CD4-positive, CD25-positive, alpha-beta regulatory T cell (primary cell): ENCODE data around the gene TMEM87A. TPM values are rescaled to one million over a fixed set of nuclear protein-coding genes. Genes with fewer than 3 reads are reported as not detected.
"Not testable (repeated sequence)": the region's sequence is repeated elsewhere in the genome, so short reads cannot be mapped to it uniquely, and the experiment has no call there.

Experiments
- ATAC-seq, 2 donors: fragments of 150-1000 bp; cut with Tn5 transposase; one replicate each; pipeline ENCODE4 v1.10.0; 2021; ENCODE audit warnings: low read depth in 2 of 2, moderate number of reproducible peaks in 2 of 2, moderate library complexity in 1 of 2
- DNase-seq, 3 donors: peaks; one replicate each; pipeline versions ENCODE4 v3.0.0 to v3.0.0-alpha.2; 2012 to 2022; ENCODE audit warnings: mixed read lengths in 1 of 3
- H3K27ac ChIP-seq: one replicate; pipeline ENCODE4 v1.7.0; 2013; ENCODE audit warnings: mild to moderate bottlenecking, low read length; ENCODE audit not compliant: insufficient read depth, poor library complexity, severe bottlenecking
- H3K27me3 ChIP-seq: one replicate; pipeline ENCODE4 v1.7.0; 2013; ENCODE audit warnings: low read length; ENCODE audit not compliant: control insufficient read depth, insufficient read depth
- H3K36me3 ChIP-seq: one replicate; pipeline ENCODE4 v1.7.0; 2013; ENCODE audit warnings: mild to moderate bottlenecking, low read length, moderate library complexity; ENCODE audit not compliant: control insufficient read depth, insufficient read depth
- H3K4me1 ChIP-seq: 2 replicates; pipeline ENCODE4 v1.7.0; 2013; ENCODE audit warnings: mild to moderate bottlenecking, low read length; ENCODE audit not compliant: insufficient read depth, control insufficient read depth, poor library complexity, severe bottlenecking
- H3K4me3 ChIP-seq: one replicate; pipeline ENCODE4 v1.7.0; 2013; ENCODE audit warnings: low read depth, mild to moderate bottlenecking, low read length, moderate library complexity
- H3K9me3 ChIP-seq, 2 experiments: 1 replicate in 1 of 2; 2 replicates in 1 of 2; pipeline ENCODE4 v1.7.0; 2013; ENCODE audit warnings: low read length in 2 of 2, mild to moderate bottlenecking in 1 of 2, moderate library complexity in 1 of 2; ENCODE audit not compliant: control insufficient read depth in 2 of 2
- H3K27ac Mint-ChIP-seq, 3 donors: one replicate each; pipeline ENCODE4 v1.8.0; 2020 to 2022; ENCODE audit warnings: mild to moderate bottlenecking in 3 of 3, mixed read lengths in 3 of 3, moderate library complexity in 2 of 3
- H3K27me3 Mint-ChIP-seq: one replicate; pipeline ENCODE4 v1.8.0; 2022; ENCODE audit warnings: mild to moderate bottlenecking, mixed read lengths
- H3K36me3 Mint-ChIP-seq: one replicate; pipeline ENCODE4 v1.8.0; 2020; ENCODE audit warnings: mixed read lengths
- H3K4me1 Mint-ChIP-seq, 4 donors: one replicate each; pipeline ENCODE4 v1.8.0; 2020 to 2022; ENCODE audit warnings: mixed read lengths in 4 of 4, mild to moderate bottlenecking in 1 of 4
- H3K4me3 Mint-ChIP-seq, 4 donors: one replicate each; pipeline ENCODE4 v1.8.0; 2020 to 2022; ENCODE audit warnings: mild to moderate bottlenecking in 4 of 4, mixed read lengths in 4 of 4, moderate library complexity in 3 of 4
- H3K9me3 Mint-ChIP-seq, 7 donors: one replicate each; pipeline ENCODE4 v1.8.0; 2020 to 2022; ENCODE audit warnings: mixed read lengths in 7 of 7, mild to moderate bottlenecking in 3 of 7, moderate library complexity in 2 of 7
- polyA plus RNA-seq, 4 donors: library from polyadenylated mRNA; unstranded; fragments of 300-500 nt; fragmentation: Illumina TruSeq; gene quantifications; one replicate each; pipeline ENCODE4 v1.2.3, GENCODE V29; 2021
- total RNA-seq: library from RNA; stranded (reverse); gene quantifications from one replicate; pipeline ENCODE4 v1.2.3, GENCODE V29; 2022

Gene TMEM87A, protein sequence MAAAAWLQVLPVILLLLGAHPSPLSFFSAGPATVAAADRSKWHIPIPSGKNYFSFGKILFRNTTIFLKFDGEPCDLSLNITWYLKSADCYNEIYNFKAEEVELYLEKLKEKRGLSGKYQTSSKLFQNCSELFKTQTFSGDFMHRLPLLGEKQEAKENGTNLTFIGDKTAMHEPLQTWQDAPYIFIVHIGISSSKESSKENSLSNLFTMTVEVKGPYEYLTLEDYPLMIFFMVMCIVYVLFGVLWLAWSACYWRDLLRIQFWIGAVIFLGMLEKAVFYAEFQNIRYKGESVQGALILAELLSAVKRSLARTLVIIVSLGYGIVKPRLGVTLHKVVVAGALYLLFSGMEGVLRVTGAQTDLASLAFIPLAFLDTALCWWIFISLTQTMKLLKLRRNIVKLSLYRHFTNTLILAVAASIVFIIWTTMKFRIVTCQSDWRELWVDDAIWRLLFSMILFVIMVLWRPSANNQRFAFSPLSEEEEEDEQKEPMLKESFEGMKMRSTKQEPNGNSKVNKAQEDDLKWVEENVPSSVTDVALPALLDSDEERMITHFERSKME
- total RNA-seq (75.0 TPM), polyA plus RNA-seq (10 to 100 TPM; 60.8 to 82.1 (median 67.1) TPM)

DNA sequence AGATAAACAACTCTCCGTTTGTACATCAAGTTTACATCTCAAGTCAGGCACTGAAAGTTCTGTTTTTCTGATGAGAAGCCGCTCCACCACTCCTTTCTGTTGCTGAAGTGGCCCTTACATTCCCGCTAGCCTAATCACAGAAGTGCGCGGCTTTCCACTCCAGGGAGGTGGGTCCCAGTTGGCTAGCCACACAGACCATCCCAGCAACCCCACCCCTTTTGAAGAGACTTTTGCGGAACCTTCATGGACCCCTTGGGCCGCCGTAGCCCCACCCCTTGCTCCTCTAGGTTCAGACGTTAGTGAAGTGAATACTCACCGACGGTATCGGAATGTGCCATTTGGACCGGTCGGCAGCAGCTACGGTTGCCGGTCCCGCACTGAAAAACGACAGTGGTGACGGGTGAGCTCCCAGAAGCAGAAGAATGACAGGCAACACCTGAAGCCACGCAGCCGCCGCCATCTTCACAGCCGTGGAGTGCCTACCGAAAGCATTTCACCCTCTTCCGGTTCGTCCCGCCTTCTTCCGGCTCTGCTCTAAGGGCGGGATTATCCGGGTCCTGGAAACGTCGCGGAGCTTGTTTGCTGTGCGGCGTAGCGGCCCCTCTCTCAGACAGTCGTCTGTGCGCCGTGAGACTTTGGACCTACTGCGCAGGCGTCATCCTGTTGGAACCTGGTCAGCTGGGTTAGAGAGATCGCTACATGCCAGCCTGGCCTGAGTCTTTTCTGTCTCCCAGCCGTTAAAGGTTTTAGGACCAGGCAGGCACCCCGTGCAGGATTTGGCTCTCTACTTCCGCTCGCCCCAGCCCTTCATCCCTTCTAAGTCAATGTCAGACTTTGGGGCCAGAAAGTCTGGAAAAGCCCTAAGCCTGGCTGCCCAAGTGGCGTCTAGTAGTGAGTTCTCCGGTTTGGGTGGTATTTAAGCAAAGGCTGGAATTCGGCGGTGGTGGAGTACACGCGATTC, at the start of gene TMEM87A, which contains the start of gene GANC:
TMEM87A (minus strand) TSS at position 495 of the 961 bp plus-strand sequence; CDS start at position 460, 35 bp downstream.
GANC (plus strand) TSS at position 263 of the 961 bp plus-strand sequence. CDS start 1,281 bp downstream, outside the sequence.
- Mint-ChIP-seq H3K27ac (peak within 1 kb of the TSS; percentile 99 to 100 (median 99)), H3K4me1 (peaks cover 27 to 72% (median 46%) of the 10 kb centered on the region in 4 donors), H3K36me3 (peaks cover 10% of the 10 kb centered on the region), H3K9me3 (no peaks in the 10 kb centered on the region), H3K27me3 (peaks cover 4% of the 10 kb centered on the region), H3K4me3 (peak within 1 kb of the TSS; percentile 94 to 100 (median 99))
- peak within 1 kb of the TSS; percentile 95 for H3K4me3 ChIP-seq
- H3K27ac ChIP-seq, result peak within 1 kb of the TSS; percentile 94
- peaks cover 9% of the 10 kb centered on the region for H3K36me3 ChIP-seq
- peak; percentile 94 to 99 (median 94) for DNase-seq
- peaks cover 49% of the 10 kb centered on the region for H3K4me1 ChIP-seq
- no peaks in the 10 kb centered on the region for H3K27me3 ChIP-seq
- H3K9me3 ChIP-seq, result no peaks in the 10 kb centered on the region
- ATAC-seq, result peak; percentile 94 to 95

DNA sequence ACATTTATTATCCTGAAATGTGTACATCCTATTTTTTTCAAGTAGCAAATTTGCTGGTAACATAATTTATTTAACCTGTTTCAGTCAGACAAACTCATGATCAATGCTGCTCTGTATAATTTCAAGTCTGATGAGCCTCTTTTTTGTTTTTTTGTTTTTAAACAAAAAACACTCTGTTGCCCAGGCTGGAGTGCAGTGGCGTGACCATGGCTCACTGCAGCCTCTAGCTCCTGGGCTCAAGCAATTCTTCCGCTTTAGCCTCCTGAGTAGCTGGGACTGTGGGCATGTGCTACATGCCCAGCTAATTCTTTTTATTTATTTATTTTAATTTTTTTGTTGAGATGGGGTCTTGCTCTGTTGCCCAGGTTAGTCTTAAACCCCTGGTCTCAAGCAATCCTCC, 46.0 kb upstream of the TMEM87A start:
- no peak overlapping the region for H3K27ac Mint-ChIP-seq
- H3K27me3 Mint-ChIP-seq, result no peaks in the 10 kb centered on the region
- Histone ChIP-seq H3K27me3 (no peaks in the 10 kb centered on the region), H3K4me3 (no peak overlapping the region), H3K9me3 (no peaks in the 10 kb centered on the region), H3K36me3 (peaks cover 17% of the 10 kb centered on the region), H3K27ac (no peak overlapping the region), H3K4me1 (no peaks in the 10 kb centered on the region)
- DNase-seq (no peak), ATAC-seq (no peak)
- peaks cover 35% of the 10 kb centered on the region for H3K36me3 Mint-ChIP-seq
- H3K4me3 Mint-ChIP-seq, result no peak overlapping the region
- H3K4me1 Mint-ChIP-seq, result peaks cover 0 to 2% (median 0%) of the 10 kb centered on the region in 4 donors
- H3K9me3 Mint-ChIP-seq, result no peaks in the 10 kb centered on the region

DNA sequence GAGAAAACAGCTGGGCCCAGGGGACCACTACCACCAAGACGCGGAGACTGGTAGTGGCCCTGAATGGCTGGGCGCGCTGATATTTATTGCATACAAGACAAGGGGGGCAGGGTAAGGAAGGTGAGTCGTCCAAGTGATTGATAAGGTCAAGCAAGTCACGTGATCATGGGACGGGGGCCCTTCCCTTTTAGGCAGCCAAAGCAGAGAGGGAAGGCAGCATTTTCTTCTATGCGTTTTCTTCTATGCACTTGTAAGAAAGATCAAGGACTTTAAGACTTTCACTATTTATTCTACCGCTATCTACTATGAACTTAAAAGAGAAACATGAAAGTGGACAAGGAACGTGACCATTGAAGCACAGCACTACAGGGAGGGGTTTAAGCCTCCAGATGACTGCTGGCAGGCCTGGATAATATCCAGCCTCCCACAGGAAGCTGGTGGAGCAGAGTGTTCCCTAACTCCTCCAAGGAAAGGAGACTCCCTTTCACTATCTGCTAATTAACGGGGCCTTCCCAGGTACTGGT, 43.1 kb upstream of the TMEM87A start:
- H3K9me3 Mint-ChIP-seq, H3K36me3 ChIP-seq, H3K4me1 ChIP-seq, H3K4me3 ChIP-seq, H3K4me3 Mint-ChIP-seq, H3K27ac Mint-ChIP-seq, H3K27me3 Mint-ChIP-seq, H3K27ac ChIP-seq, ATAC-seq, DNase-seq, H3K4me1 Mint-ChIP-seq, H3K27me3 ChIP-seq, H3K9me3 ChIP-seq: not testable (repeated sequence)
- peaks cover 23% of the 10 kb centered on the region for H3K36me3 Mint-ChIP-seq

DNA sequence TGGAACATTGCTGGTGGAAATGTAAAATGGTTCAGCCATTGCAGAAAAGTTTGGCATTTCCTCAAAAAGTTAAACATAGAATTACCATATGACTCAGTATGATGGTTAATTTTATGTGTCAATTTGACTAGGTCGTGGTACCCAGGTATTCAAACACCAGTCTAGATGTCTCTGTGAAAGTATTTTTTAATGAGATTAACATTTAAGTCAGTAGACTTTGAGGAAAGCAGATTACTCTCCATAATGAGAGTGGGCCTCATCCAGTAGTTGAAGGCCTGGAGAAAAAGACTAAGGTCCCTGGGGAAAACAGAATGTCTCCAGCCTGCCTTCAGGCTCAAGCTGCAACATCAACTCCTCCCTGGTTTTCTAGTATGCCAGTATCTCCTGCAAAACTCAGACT, 42.3 kb upstream of the TMEM87A start:
- H3K27me3 ChIP-seq, result no peaks in the 10 kb centered on the region

DNA sequence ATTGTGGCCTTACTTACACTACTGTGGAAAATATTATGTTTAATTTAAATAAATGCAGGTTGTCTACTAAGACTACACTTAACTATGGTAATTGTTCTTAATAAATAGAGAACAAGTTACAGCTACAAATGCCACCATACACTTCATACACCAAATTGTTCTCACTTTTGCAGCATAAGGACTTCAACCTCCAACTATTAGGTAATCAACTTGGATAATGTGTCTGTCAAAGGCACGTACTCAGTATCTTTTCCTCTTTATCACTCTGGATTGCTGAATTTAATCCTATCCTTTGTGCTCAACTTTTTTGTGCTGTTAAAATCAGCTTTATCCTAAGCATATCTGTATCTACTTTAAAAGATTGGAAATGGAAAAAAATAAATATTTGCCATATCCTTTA, 41.6 kb upstream of the TMEM87A start:
- Histone ChIP-seq H3K9me3 (no peaks in the 10 kb centered on the region), H3K36me3 (peaks cover 21% of the 10 kb centered on the region), H3K27me3 (no peaks in the 10 kb centered on the region), H3K27ac (no peak overlapping the region), H3K4me3 (no peak overlapping the region), H3K4me1 (no peaks in the 10 kb centered on the region)
- DNase-seq (no peak), ATAC-seq (no peak)
- Mint-ChIP-seq H3K4me3 (no peak overlapping the region), H3K4me1 (no peaks in the 10 kb centered on the region), H3K9me3 (no peaks in the 10 kb centered on the region), H3K27me3 (no peaks in the 10 kb centered on the region), H3K36me3 (peaks cover 35% of the 10 kb centered on the region), H3K27ac (no peak overlapping the region)

More for the DNA sequence above, 42.3 kb upstream of the TMEM87A start:
- Mint-ChIP-seq H3K4me1 (no peaks in the 10 kb centered on the region), H3K27ac (no peak overlapping the region), H3K9me3 (no peaks in the 10 kb centered on the region), H3K36me3 (peaks cover 28% of the 10 kb centered on the region), H3K4me3 (no peak overlapping the region), H3K27me3 (no peaks in the 10 kb centered on the region)
- DNase-seq (no peak), ATAC-seq (no peak)
- H3K4me3 ChIP-seq, result no peak overlapping the region
- H3K27ac ChIP-seq, result no peak overlapping the region
- peaks cover 14% of the 10 kb centered on the region for H3K36me3 ChIP-seq
- no peaks in the 10 kb centered on the region for H3K4me1 ChIP-seq
- no peaks in the 10 kb centered on the region for H3K9me3 ChIP-seq

DNA sequence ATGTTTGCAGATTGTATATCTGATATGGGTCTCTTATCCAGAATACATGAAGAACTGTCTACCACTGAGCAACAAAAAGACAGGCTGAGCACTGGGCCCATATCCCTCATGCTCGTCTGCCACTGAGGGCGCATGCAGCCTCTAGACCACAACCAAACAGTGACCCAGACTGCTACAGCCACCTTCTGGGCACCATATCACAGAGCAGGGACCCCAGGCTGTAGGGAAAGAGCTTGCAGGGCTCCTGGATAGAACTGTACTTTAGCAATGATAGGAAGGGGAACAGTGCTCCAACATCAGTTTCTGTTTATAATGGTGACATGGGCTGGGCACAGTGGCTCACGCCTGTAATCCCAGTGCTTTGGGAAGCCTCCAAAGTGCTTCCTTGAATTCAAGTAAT, 40.2 kb upstream of the TMEM87A start:
- Histone ChIP-seq H3K4me1 (no peaks in the 10 kb centered on the region), H3K36me3 (peaks cover 25% of the 10 kb centered on the region), H3K27ac (no peak overlapping the region), H3K4me3 (no peak overlapping the region), H3K9me3 (no peaks in the 10 kb centered on the region), H3K27me3 (no peaks in the 10 kb centered on the region)
- peaks cover 37% of the 10 kb centered on the region for H3K36me3 Mint-ChIP-seq
- no peaks in the 10 kb centered on the region for H3K9me3 Mint-ChIP-seq
- ATAC-seq (no peak), DNase-seq (peak in 1 of 3 donors; percentile 2)
- peak overlapping the region in 1 of 3 donors; percentile 70 for H3K27ac Mint-ChIP-seq
- H3K4me3 Mint-ChIP-seq, result no peak overlapping the region
- H3K4me1 Mint-ChIP-seq, result no peaks in the 10 kb centered on the region
- H3K27me3 Mint-ChIP-seq, result no peaks in the 10 kb centered on the region

DNA sequence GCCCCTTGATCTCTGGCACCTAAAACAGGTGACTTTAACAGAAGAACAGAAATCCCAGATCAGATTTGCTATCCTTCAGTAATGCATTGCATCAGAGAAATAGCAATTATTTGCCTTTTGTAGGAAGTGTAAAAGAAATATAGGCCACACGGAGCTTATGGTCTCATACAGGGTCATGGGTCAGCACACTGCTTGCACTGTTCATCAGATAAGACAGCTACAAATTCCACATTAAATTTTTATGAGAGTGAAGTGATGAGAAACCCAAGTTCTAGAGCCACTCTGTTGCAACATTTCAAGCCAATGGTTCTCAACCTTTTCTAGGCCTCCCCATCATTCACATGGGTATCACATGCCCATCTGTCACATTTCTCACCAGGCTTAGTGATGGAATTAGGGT, 33.4 kb upstream of the TMEM87A start:
- H3K27ac ChIP-seq, result no peak overlapping the region
- H3K9me3 ChIP-seq, result peaks cover 0 to 2% of the 10 kb centered on the region in 2 experiments
- H3K27me3 ChIP-seq, result no peaks in the 10 kb centered on the region
- no peaks in the 10 kb centered on the region for H3K4me1 ChIP-seq
- Mint-ChIP-seq H3K4me1 (no peaks in the 10 kb centered on the region), H3K36me3 (peaks cover 40% of the 10 kb centered on the region), H3K4me3 (no peak overlapping the region), H3K27me3 (no peaks in the 10 kb centered on the region), H3K27ac (no peak overlapping the region), H3K9me3 (peaks cover 1 to 17% (median 6%) of the 10 kb centered on the region in 7 donors)
- DNase-seq (no peak), ATAC-seq (no peak)
- H3K4me3 ChIP-seq, result no peak overlapping the region
- peaks cover 35% of the 10 kb centered on the region for H3K36me3 ChIP-seq
